HepG2 (cell line): Measurements from ENCODE around the gene ASTN2. TPM values are rescaled to one million over a fixed set of nuclear protein-coding genes. Genes with fewer than 3 reads are reported as not detected.

Source experiments
- ATAC-seq: fragments of 200-7000 bp; cut with Tn5 transposase; 3 replicates; pipeline ENCODE4 v1.9.1; 2020; ENCODE audit warnings: mild to moderate bottlenecking, moderate library complexity
- BruUV-seq: library from RNA; stranded (reverse); fragments of 400-500 nt; replicated peaks from 2 replicates; lab custom pipeline; 2021; lab: Mats Ljungman, UMichigan
- CTCF ChIA-PET: fragments of 300-600 bp; formaldehyde crosslinking; extraction: SDS; loops from one replicate; lab custom pipeline; 2021; ENCODE audit warnings: low total read pairs, inconsistent platforms, low intra/inter-chr PET ratio; lab: Yijun Ruan, JAX
- POLR2A ChIA-PET: fragments of 350-600 bp; sonication (Branson Sonifier 250); formaldehyde crosslinking; loops from one replicate; lab custom pipeline; 2020; ENCODE audit warnings: antibody characterized with exemption, inconsistent platforms; lab: Yijun Ruan, JAX
- DNase-seq: peaks from one replicate; pipeline ENCODE4 v3.0.0-alpha.2; 2015; ENCODE audit warnings: low spot score
- FAIRE-seq: peaks from 3 replicates; lab custom pipeline; 2011; peaks lifted over from hg19 to GRCh38; lab: Jason Lieb, UNC
- H2AFZ ChIP-seq: one replicate; pipeline ENCODE4 v1.6.1; 2011; ENCODE audit warnings: low read length, inconsistent platforms
- H3K27ac ChIP-seq: fragments of 300-600 bp; 3 replicates; pipeline ENCODE4 v1.8.0; 2011; ENCODE audit warnings: mixed run types, mild to moderate bottlenecking, mixed read lengths, low read length, inconsistent platforms; ENCODE audit not compliant: insufficient read depth; ENCODE audit errors: extremely low read length
- H3K27me3 ChIP-seq, 2 experiments: fragments of 200-600 bp in 1 of 2; 2 replicates in 1 of 2; 3 replicates in 1 of 2; pipeline versions ENCODE4 v1.6.0 to v1.8.0; 2011; ENCODE audit warnings: low read length in 2 of 2, mild to moderate bottlenecking in 2 of 2, moderate library complexity in 2 of 2, inconsistent platforms in 1 of 2; ENCODE audit not compliant: insufficient read depth in 2 of 2, control insufficient read depth in 1 of 2
- H3K36me3 ChIP-seq, 2 experiments: fragments of 200-600 bp in 1 of 2; replicated peaks in 1 of 2; 2 replicates in 1 of 2; 3 replicates in 1 of 2; pipeline versions ENCODE4 v1.5.1 to v1.8.0; 2011; ENCODE audit warnings: low read length in 2 of 2, inconsistent platforms in 1 of 2; ENCODE audit not compliant: insufficient read depth in 2 of 2, control insufficient read depth in 1 of 2
- H3K4me1 ChIP-seq: 2 replicates; pipeline ENCODE4 v1.5.1; 2012; ENCODE audit warnings: low read length, inconsistent platforms; ENCODE audit not compliant: insufficient read depth
- H3K4me2 ChIP-seq: 2 replicates; pipeline ENCODE4 v1.6.0; 2011; ENCODE audit warnings: low read depth, low read length, inconsistent platforms
- H3K4me3 ChIP-seq, 3 experiments: fragments of 200-600 bp in 1 of 3; sonication (generic), shearing (Covaris generic) in 1 of 3; replicated peaks in 1 of 3; 2 replicates each; pipeline ENCODE4 v1.5.1; 2011 to 2016; ENCODE audit warnings: low read length in 3 of 3, inconsistent platforms in 2 of 3, low read depth in 2 of 3, mild to moderate bottlenecking in 2 of 3, control low read depth in 1 of 3, mixed read lengths in 1 of 3; ENCODE audit not compliant: insufficient read depth in 1 of 3
- H3K79me2 ChIP-seq: one replicate; pipeline ENCODE4 v1.6.1; 2011; ENCODE audit warnings: low read length, inconsistent platforms; ENCODE audit not compliant: insufficient read depth
- H3K9ac ChIP-seq: 2 replicates; pipeline ENCODE4 v1.6.0; 2011; ENCODE audit warnings: mild to moderate bottlenecking, low read depth, low read length, inconsistent platforms; ENCODE audit not compliant: insufficient read depth
- H3K9me3 ChIP-seq: 2 replicates; pipeline ENCODE4 v1.5.1; 2012; ENCODE audit warnings: mild to moderate bottlenecking, low read length
- H4K20me1 ChIP-seq: 2 replicates; pipeline ENCODE4 v1.6.0; 2011; ENCODE audit warnings: inconsistent platforms, mild to moderate bottlenecking, low read length, moderate library complexity; ENCODE audit not compliant: insufficient read depth
- ARHGAP35 ChIP-seq: sonication (generic); formaldehyde crosslinking; IDR thresholded peaks from 2 replicates; pipeline ENCODE4 v1.9.0; 2022; ENCODE audit warnings: mild to moderate bottlenecking, inconsistent platforms, moderate library complexity, missing genetic modification reagents, borderline replicate concordance
- JARID2 ChIP-seq: sonication (generic); formaldehyde crosslinking; IDR thresholded peaks from 2 replicates; pipeline ENCODE4 v1.8.1; 2023; ENCODE audit warnings: missing genetic modification reagents, inconsistent platforms; ENCODE audit not compliant: insufficient replicate concordance
- MXI1 ChIP-seq: IDR thresholded peaks from 3 replicates; pipeline ENCODE4 v1.6.1; 2012; ENCODE audit warnings: low read depth, low read length, inconsistent platforms, borderline replicate concordance
- RFXANK ChIP-seq: IDR thresholded peaks from 2 replicates; pipeline ENCODE4 v1.6.1; 2016
- TFDP1 ChIP-seq: IDR thresholded peaks from 2 replicates; pipeline ENCODE4 v1.6.1; 2016; ENCODE audit warnings: missing compliant biosample characterization, missing genetic modification reagents, borderline replicate concordance
- ZNF296 ChIP-seq: sonication (generic); formaldehyde crosslinking; conservative IDR thresholded peaks from 2 replicates; pipeline ENCODE4 v1.5.0; 2020; ENCODE audit warnings: mild to moderate bottlenecking, missing genetic modification reagents
- ZNF354B ChIP-seq: sonication (generic); formaldehyde crosslinking; IDR thresholded peaks from 2 replicates; pipeline ENCODE4 v1.8.0; 2022; ENCODE audit warnings: mild to moderate bottlenecking, missing genetic modification reagents
- ZNF598 ChIP-seq: sonication (generic); formaldehyde crosslinking; IDR thresholded peaks from 2 replicates; pipeline ENCODE4 v1.5.1; 2020; ENCODE audit warnings: mild to moderate bottlenecking, missing genetic modification reagents, borderline replicate concordance
- WGBS: methylation state at CpG from one replicate; pipeline ENCODE4 v1.1.6; 2017; ENCODE audit warnings: low lambda C conversion rate; 5-methylcytosine and 5-hydroxymethylcytosine counted together
- in situ Hi-C: cut with HindIII; loops from 2 replicates; pipeline ENCODE4 v1.10.0; 2017; ENCODE audit warnings: low pct_unique_long_range_greater_than_20kb; ENCODE audit not compliant: extremely low pct_ligation_motif_present
- intact Hi-C: fragments of 100-400 bp; cut with micrococcal nuclease; formaldehyde crosslinking; loops from one replicate; pipeline ENCODE4 v1.10.0; 2022; ENCODE audit not compliant: unreplicated experiment
- polyA plus RNA-seq, 8 experiments: library from polyadenylated mRNA; depleted of rRNA in 3 of 8; stranded (reverse) in 7 of 8; unstranded in 1 of 8; fragments of >200 nt; fragmentation: Illumina TruSeq in 4 of 8; extraction: Trizol in 4 of 8; gene quantifications; 2 replicates each; pipeline versions ENCODE4 v1.2.1 to v1.2.3, GENCODE V29; 2011 to 2016; ENCODE audit warnings: low read depth in 4 of 8, missing spikeins in 1 of 8, mixed read lengths in 1 of 8; ENCODE audit not compliant: insufficient read depth in 1 of 8
- total RNA-seq, 5 experiments: library from RNA; depleted of rRNA; stranded (reverse); fragments of >200 nt; fragmentation: Illumina TruSeq; extraction: Trizol; gene quantifications; 2 replicates each; pipeline ENCODE4 v1.2.3, GENCODE V29; 2016; ENCODE audit warnings: low read depth in 1 of 5

Gene ASTN2
- total and polyA plus RNA-seq, 2 of the 13 experiments (the other 11 are each of a cell fraction or from before 2014, with no cell fraction given), result 5.2 to 13.5 TPM

- TF ChIP-seq TFDP1 (CRISPR knock-in tag) (no peak), JARID2 (CRISPR knock-in tag) (no peak)
These were observed 555.1 kb downstream of the ASTN2 start (continued) for GRCh38 chr9:116859763-116860162.

GRCh38 chr9:116857321-116857720 is 557.5 kb downstream of the ASTN2 start:
- in situ Hi-C loops, result loop anchor here (5.0 kb wide), 1 partner anchor 120 kb away; no protein-coding TSS in a partner anchor
- no peaks in the 10 kb centered on the region for H3K4me1 ChIP-seq

More at GRCh38 chr9:116857321-116857720, 557.5 kb downstream of the ASTN2 start:
- Histone ChIP-seq H3K4me2 (no peak overlapping the region), H3K27me3 (no peaks in the 10 kb centered on the region; a peak in 1 of 5 replicates), H3K36me3 (no peaks in the 10 kb centered on the region), H4K20me1 (no peaks in the 10 kb centered on the region), H2AFZ (no peak overlapping the region), H3K4me3 (no peak overlapping the region), H3K27ac (no peak overlapping the region), H3K9ac (no peak overlapping the region), H3K79me2 (no peaks in the 10 kb centered on the region), H3K9me3 (no peaks in the 10 kb centered on the region)
- ATAC-seq (no peak), FAIRE-seq (no peak), DNase-seq (no peak)
- WGBS, result 0% methylated on average over 2 of the region's 2 CpGs
- POLR2A ChIA-PET, result no interaction called here
- no TSS peak for BruUV-seq
- no peak for TF ChIP-seq ZNF598 (CRISPR knock-in tag)
- no peak for TF ChIP-seq ZNF296 (CRISPR knock-in tag)
- no peak for TF ChIP-seq ARHGAP35 (CRISPR knock-in tag)
- no peak for TF ChIP-seq MXI1
- TF ChIP-seq ZNF354B (CRISPR knock-in tag), result no peak
- TF ChIP-seq RFXANK (CRISPR knock-in tag), result no peak
- intact Hi-C loops, result no loop called here
- CTCF ChIA-PET, result no interaction called here
